ENCODE data around the gene AAK1.

GRCh38 chr2:69471793-69472192 is 171.7 kb downstream of the AAK1 start:
- no peak for TF ChIP-seq POLR2AphosphoS5 (IDR thresholded peaks at IDR 0.05)
- TF ChIP-seq CTCF (IDR thresholded peaks at IDR 0.05): no peak
- TF ChIP-seq POLR2A (IDR thresholded peaks at IDR 0.05): no peak
